ENCODE measurements around the gene COX4I1. TPM values are rescaled to one million over a fixed set of nuclear protein-coding genes. Genes with fewer than 3 reads are reported as not detected.

The COX4I1 gene
- total and polyA plus RNA-seq, 2 of the 8 experiments (the other 6 are each of a cell fraction or from before 2014, with no cell fraction given): 507 to 707 TPM

- TF ChIP-seq MAX (IDR thresholded peaks at IDR 0.05) (no peak), BCL11A (IDR thresholded peaks at IDR 0.05; ENCODE audit: low read depth in 2 of 2, low read length in 2 of 2) (no peak), HDAC2 (IDR thresholded peaks at IDR 0.05; ENCODE audit: borderline replicate concordance in 1 of 2, low read depth in 2 of 2, low read length in 2 of 2) (no peak), SAP30 (IDR thresholded peaks at IDR 0.05; ENCODE audit: insufficient read depth, insufficient replicate concordance, low read length) (no peak), SP1 (IDR thresholded peaks at IDR 0.05; ENCODE audit: low read depth, low read length) (no peak), TCF12 (IDR thresholded peaks at IDR 0.05; ENCODE audit: low read depth, low read length) (no peak)
Observed at GRCh38 chr16:85829171-85829719, 29.8 kb downstream of the COX4I1 start (continued).
